GM12874 (cell line): ENCODE results near the gene ATP13A5.

ENCODE experiments used
- TF ChIP-seq, protein P1 (sequence below): IDR thresholded peaks from 2 replicates; pipeline ENCODE4 v1.5.1; 2011; ENCODE audit warnings: low read depth, mild to moderate bottlenecking, control low read depth, low read length, moderate library complexity; ENCODE audit not compliant: insufficient read depth

The ATP13A5 gene

DNA sequence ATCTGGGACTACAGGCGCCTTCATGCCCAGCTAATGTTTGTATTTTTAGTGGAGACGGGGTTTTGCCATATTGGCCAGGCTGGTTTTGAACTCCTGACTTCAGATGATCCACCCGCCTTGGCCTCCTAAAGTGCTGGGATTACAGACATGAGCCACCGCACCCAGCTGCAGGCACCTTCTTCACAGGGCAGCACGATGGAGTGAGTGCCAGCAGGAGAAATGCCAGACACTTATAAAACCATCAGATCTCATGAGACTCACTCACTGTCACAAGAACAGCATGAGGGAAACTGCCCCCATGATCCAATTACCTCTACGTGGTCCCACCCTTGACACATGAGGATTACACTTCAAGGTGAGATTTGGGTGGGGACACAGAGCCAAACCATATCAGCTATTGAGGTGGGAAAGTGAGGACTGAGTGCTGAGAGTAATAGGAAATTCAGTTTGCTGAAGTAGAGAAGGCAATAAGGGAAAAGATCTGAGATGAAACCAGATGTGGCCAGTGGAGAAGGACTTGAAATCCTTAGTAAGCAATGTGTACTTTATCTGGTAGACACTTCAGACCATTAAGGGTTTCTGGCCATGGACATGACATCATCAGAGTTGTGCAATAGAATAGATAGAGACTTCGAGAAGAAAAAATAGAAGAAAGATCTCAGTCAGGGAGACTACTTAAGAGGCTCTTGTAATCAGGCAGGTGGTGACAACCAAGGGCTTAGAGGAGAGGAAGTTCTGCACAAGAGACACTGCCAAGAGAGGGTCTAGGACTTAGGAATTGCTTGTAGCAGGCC, 18.1 kb upstream of the ATP13A5 start:
- TF ChIP-seq, protein P1, sequence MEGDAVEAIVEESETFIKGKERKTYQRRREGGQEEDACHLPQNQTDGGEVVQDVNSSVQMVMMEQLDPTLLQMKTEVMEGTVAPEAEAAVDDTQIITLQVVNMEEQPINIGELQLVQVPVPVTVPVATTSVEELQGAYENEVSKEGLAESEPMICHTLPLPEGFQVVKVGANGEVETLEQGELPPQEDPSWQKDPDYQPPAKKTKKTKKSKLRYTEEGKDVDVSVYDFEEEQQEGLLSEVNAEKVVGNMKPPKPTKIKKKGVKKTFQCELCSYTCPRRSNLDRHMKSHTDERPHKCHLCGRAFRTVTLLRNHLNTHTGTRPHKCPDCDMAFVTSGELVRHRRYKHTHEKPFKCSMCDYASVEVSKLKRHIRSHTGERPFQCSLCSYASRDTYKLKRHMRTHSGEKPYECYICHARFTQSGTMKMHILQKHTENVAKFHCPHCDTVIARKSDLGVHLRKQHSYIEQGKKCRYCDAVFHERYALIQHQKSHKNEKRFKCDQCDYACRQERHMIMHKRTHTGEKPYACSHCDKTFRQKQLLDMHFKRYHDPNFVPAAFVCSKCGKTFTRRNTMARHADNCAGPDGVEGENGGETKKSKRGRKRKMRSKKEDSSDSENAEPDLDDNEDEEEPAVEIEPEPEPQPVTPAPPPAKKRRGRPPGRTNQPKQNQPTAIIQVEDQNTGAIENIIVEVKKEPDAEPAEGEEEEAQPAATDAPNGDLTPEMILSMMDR = no peak

DNA sequence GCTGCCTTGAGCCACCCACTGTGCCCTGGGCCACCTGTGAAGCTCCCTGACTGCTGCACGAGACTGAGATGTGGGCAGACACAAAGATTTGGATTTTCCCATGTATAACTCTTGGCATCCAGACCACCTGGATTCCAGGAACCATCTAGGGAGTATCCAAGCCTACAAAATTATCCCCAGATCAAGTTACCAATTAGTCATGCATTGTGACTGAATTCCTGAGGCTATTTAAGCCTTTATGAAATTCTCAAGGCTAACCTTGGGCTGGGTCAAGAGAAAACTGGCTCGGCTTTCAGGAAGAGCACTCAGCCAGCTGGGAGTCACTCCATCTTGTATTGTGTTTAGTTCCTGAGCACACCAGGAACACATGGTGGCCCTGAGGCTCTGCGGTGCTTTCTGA, 13.3 kb upstream of the ATP13A5 start:
- TF ChIP-seq, protein P1 = no peak

DNA sequence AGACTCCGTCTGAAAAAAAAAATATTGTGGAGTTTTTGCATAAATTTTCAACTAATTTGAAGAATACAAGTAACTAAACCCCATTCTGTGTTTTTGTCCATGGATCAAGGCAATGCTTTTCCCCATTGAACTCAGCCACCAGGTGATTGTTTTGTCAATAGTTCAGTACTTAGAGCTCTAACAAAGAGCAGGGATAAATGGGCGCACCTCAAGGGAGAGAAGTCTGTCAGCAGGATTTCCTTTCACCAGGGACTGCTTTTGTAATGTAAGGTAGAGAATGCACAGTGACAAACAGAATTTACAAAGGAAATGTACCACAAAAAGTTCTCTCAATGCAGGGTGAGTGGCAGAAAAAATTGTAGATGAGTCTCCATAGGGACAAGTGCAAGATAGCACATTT, 10.8 kb upstream of the ATP13A5 start:
- TF ChIP-seq, protein P1 = no peak

DNA sequence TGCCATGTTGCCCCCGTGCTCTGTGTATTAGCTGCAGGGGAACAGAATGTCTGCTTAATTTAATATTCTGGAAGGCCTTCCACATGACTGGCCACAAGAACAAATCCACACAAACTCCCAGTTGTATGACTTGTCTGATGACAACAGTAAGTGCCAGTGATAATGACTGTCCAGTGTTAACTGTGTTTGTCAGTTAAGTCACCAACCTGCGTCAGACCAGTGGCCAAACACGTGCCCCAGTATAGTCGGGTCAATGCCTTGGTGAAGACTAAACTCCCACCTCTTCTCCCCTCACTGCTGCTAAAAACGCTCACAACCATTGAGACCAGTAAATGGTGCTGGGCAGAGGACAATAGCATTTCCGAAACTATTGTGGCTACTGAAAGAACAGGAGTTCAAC, 9.8 kb upstream of the ATP13A5 start:
- TF ChIP-seq, protein P1 = no peak

DNA sequence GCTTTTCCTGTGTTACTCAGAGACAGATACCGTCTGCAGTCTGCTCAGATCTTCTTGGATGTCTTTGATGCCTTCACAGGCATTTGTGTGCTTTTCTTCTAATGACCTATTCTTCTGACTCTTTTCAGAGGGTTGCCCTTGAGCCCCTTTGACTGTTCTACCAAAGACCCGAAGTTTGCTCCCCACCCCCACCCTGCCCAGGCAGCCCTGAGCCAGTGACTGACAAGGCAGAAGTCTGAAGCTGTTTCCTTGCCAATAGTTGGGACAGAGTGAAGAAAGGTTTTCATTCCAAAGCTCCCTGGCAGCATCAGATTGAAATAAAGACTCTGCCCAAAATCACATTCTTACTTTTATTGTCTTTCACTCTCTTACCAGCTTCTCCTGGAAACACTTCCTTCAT, 9.0 kb upstream of the ATP13A5 start:
- TF ChIP-seq, protein P1 = no peak

DNA sequence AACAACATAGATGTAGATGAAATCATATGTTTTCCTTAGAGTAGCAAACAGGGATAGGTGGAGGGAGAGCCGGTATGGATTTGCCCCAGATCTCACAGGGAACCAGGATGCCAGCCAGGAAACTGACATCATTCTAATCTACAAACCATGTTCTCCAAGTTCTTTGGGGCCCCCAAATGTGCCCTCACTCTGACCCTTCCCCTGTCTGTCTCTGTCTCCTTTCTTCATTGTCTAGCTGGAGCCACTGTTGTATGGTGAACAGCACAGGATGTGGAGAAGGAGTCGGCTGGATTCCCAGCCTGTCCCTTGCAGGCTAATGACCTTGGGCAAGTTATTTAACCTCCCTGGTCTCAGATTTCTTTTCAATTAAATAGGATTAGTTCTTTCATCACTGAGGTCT, 962 bp downstream of the ATP13A5 start:
- TF ChIP-seq, protein P1 = no peak

DNA sequence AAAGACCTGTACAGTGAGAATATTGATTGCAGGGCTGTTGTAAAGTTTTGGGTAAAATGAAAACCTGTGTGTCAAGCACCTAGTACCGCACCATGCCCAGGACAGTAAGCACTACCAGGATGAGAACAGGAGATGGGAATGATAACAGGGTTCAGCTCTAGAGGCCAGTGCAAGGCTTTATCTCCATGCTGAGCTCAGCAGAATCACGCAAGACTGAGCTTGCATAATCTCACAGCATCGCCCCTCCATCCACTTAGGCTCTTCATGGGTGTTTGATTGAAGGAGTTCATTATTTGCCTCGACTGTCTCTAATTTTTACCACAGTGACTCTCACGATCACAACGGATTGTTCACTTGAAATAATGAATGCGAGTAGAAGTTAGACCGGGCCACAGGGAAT, 2.9 kb downstream of the ATP13A5 start:
- TF ChIP-seq, protein P1 = no peak
